Loucy (cell line): ENCODE measurements around the gene PSMD14.

Source experiments
- H2AFZ ChIP-seq: fragments of 200-600 bp; sonication (generic); 2 replicates; pipeline ENCODE4 v1.6.0; 2016; ENCODE audit warnings: antibody characterized with exemption, mild to moderate bottlenecking, low read length, moderate library complexity
- H3F3A ChIP-seq: fragments of 200-600 bp; 2 replicates; pipeline ENCODE4 v1.6.0; 2016; ENCODE audit warnings: antibody characterized with exemption, low read depth, mild to moderate bottlenecking
- H3K27me3 ChIP-seq: fragments of 200-600 bp; sonication (generic); 2 replicates; pipeline ENCODE4 v1.6.1; 2014; ENCODE audit warnings: low read length, mild to moderate bottlenecking; ENCODE audit not compliant: insufficient read depth, poor library complexity, severe bottlenecking
- H3K36me3 ChIP-seq: fragments of 200-600 bp; sonication (generic); 2 replicates; pipeline ENCODE4 v1.6.1; 2016; ENCODE audit warnings: low read length; ENCODE audit not compliant: insufficient read depth
- H3K4me1 ChIP-seq: fragments of 200-600 bp; sonication (generic); 2 replicates; pipeline ENCODE4 v1.5.1; 2014; ENCODE audit warnings: low read length, mild to moderate bottlenecking; ENCODE audit not compliant: insufficient read depth, poor library complexity, severe bottlenecking
- H3K4me2 ChIP-seq: fragments of 200-600 bp; sonication (generic); 2 replicates; pipeline ENCODE4 v1.6.0; 2014; ENCODE audit warnings: antibody characterized with exemption, low read length, low read depth, mild to moderate bottlenecking; ENCODE audit not compliant: poor library complexity, severe bottlenecking
- H3K4me3 ChIP-seq: fragments of 200-600 bp; sonication (generic); 2 replicates; pipeline ENCODE4 v1.5.1; 2014; ENCODE audit warnings: low read length, mild to moderate bottlenecking, mixed read lengths; ENCODE audit not compliant: poor library complexity, severe bottlenecking
- H3K79me2 ChIP-seq: fragments of 200-600 bp; sonication (generic); 2 replicates; pipeline ENCODE4 v1.6.1; 2014; ENCODE audit warnings: low read length; ENCODE audit not compliant: insufficient read depth
- H3K9ac ChIP-seq: fragments of 200-600 bp; sonication (generic); 2 replicates; pipeline ENCODE4 v1.6.0; 2014; ENCODE audit warnings: mild to moderate bottlenecking, low read depth, low read length, moderate library complexity; ENCODE audit not compliant: poor library complexity, severe bottlenecking
- H3K9me2 ChIP-seq: fragments of 200-600 bp; sonication (generic); replicated peaks from 2 replicates; pipeline ENCODE4 v1.6.1; 2016; ENCODE audit warnings: low read depth, low read length, mixed read lengths
- H3K9me3 ChIP-seq: fragments of 200-600 bp; sonication (generic); 2 replicates; pipeline ENCODE4 v1.6.1; 2014; ENCODE audit warnings: mild to moderate bottlenecking, antibody characterized with exemption, low read length, low read depth; ENCODE audit not compliant: insufficient read depth
- H4K20me1 ChIP-seq: fragments of 200-600 bp; sonication (generic); 2 replicates; pipeline ENCODE4 v1.6.0; 2014; ENCODE audit warnings: antibody characterized with exemption, low read length, mild to moderate bottlenecking; ENCODE audit not compliant: insufficient read depth, poor library complexity, severe bottlenecking
- EZH2phosphoT487 ChIP-seq: fragments of 200-600 bp; IDR thresholded peaks from 2 replicates; pipeline ENCODE4 v1.6.1; 2018; ENCODE audit warnings: antibody characterized with exemption, mild to moderate bottlenecking, moderate library complexity, borderline replicate concordance
- TF ChIP-seq, protein P1 (sequence below): fragments of 200-600 bp; sonication (generic); conservative IDR thresholded peaks from 2 replicates; pipeline ENCODE4 v1.5.1; 2014; ENCODE audit warnings: mild to moderate bottlenecking, antibody characterized with exemption, low read length

PSMD14 gene

DNA sequence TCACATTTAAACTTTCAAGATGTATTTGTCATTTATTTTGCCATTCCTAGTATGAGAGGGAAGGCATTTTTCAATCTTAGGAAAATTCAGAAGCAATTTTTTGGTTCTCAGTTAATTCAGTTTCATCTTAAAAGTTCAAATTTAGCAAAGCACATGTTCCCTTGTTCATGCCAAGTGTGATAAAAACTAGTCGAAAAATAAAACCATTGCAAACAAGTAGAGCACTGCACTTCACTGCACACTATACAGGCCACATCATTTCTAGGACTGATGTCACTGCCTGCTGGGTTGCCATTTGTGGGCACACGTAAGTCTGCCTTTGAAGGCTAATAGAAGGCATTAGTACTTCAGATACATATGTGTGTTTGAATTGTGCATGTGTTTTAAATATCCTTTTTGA lies 122.2 kb downstream of the PSMD14 start:
- H3K36me3 ChIP-seq = no peaks in the 10 kb centered on the region
- peaks cover 5% of the 10 kb centered on the region for H3K4me1 ChIP-seq
- TF ChIP-seq EZH2phosphoT487 = no peak
- TF ChIP-seq, protein P1, sequence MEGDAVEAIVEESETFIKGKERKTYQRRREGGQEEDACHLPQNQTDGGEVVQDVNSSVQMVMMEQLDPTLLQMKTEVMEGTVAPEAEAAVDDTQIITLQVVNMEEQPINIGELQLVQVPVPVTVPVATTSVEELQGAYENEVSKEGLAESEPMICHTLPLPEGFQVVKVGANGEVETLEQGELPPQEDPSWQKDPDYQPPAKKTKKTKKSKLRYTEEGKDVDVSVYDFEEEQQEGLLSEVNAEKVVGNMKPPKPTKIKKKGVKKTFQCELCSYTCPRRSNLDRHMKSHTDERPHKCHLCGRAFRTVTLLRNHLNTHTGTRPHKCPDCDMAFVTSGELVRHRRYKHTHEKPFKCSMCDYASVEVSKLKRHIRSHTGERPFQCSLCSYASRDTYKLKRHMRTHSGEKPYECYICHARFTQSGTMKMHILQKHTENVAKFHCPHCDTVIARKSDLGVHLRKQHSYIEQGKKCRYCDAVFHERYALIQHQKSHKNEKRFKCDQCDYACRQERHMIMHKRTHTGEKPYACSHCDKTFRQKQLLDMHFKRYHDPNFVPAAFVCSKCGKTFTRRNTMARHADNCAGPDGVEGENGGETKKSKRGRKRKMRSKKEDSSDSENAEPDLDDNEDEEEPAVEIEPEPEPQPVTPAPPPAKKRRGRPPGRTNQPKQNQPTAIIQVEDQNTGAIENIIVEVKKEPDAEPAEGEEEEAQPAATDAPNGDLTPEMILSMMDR = no peak
- H4K20me1 ChIP-seq = no peaks in the 10 kb centered on the region
- H2AFZ ChIP-seq = no peak overlapping the region
- no peaks in the 10 kb centered on the region for H3F3A ChIP-seq
- no peaks in the 10 kb centered on the region for H3K79me2 ChIP-seq
- no peak overlapping the region for H3K4me3 ChIP-seq
- H3K9me3 ChIP-seq = no peaks in the 10 kb centered on the region
- H3K9me2 ChIP-seq = no peaks in the 10 kb centered on the region
- H3K27me3 ChIP-seq = no peaks in the 10 kb centered on the region
- H3K9ac ChIP-seq = no peak overlapping the region
- no peak overlapping the region for H3K4me2 ChIP-seq

DNA sequence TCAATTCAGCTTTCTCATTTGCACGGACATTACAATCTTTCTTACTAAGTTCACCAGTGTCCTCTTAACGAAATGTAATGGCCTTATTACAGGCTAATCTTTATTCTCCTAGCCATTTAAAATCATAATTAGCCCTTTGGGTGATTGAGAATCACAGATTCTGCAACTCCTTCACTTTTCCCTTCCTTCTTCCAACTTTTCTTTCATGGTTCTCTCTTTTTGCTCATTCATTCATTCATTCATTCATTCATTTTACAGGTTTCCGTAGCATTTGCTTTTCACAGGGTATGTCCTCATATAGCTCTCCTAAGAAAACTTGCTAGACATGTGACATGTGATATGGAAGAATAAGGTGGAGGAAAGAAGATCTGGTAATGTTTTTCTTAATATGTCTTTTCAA lies 123.9 kb downstream of the PSMD14 start:
- Histone ChIP-seq H3K27me3 (no peaks in the 10 kb centered on the region), H3K4me3 (no peak overlapping the region)

DNA sequence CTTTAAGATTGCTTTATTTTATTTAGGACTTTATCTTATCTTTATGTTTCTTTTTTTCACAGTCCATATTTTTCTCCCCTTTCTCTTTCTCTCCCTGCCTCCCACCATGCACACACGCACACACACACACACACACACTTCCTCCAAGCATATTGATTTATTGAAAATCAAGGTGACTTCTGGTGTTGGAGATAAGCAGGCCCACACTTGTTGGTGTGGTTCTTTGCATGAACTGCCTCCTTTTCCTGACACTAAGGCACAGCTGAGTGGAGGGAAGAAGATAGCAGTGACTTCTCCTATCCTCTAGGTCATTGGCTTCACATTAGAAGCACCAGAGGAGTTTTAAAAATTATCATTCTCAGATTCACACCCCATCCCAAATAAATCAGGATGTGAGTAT lies 125.9 kb downstream of the PSMD14 start:
- H2AFZ ChIP-seq = no peak overlapping the region
- no peaks in the 10 kb centered on the region for H3K9me3 ChIP-seq
- H3F3A ChIP-seq = no peaks in the 10 kb centered on the region
- H3K9me2 ChIP-seq = no peaks in the 10 kb centered on the region
- no peak overlapping the region for H3K9ac ChIP-seq
- no peaks in the 10 kb centered on the region for H3K79me2 ChIP-seq
- H3K4me3 ChIP-seq = no peak overlapping the region
- no peaks in the 10 kb centered on the region for H3K27me3 ChIP-seq
- no peak for TF ChIP-seq EZH2phosphoT487
- TF ChIP-seq, protein P1 = no peak
- peaks cover 5% of the 10 kb centered on the region for H3K4me1 ChIP-seq
- H4K20me1 ChIP-seq = no peaks in the 10 kb centered on the region
- no peak overlapping the region for H3K4me2 ChIP-seq
- H3K36me3 ChIP-seq = no peaks in the 10 kb centered on the region

More for the DNA sequence above, 123.9 kb downstream of the PSMD14 start:
- Histone ChIP-seq H3K79me2 (no peaks in the 10 kb centered on the region), H2AFZ (no peak overlapping the region), H3K4me1 (peaks cover 5% of the 10 kb centered on the region), H3F3A (no peaks in the 10 kb centered on the region), H3K9me3 (no peaks in the 10 kb centered on the region), H3K36me3 (no peaks in the 10 kb centered on the region), H3K9ac (no peak overlapping the region), H4K20me1 (no peaks in the 10 kb centered on the region), H3K9me2 (no peaks in the 10 kb centered on the region), H3K4me2 (no peak overlapping the region)
- TF ChIP-seq EZH2phosphoT487 = no peak

DNA sequence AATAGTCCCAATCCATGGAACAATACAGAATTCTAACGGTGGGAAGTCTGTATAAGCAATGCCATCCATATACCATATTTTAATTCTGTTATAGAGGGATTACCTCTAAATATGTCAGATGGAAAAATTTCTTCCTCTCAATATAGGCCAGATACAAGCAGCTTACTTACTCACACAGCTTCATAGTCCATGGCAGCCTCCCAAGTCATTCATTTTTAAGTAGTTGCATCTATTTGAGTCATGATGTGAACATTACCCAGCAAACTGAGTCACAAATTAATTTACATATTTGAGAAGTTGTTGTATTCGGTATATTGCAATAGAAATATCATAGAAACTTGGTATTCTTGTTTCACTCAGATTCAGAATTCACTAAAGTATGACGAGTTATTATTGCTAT lies 128.2 kb downstream of the PSMD14 start:
- TF ChIP-seq, protein P1 = no peak
- no peak for TF ChIP-seq EZH2phosphoT487
- H3K36me3 ChIP-seq = no peaks in the 10 kb centered on the region
- H3F3A ChIP-seq = no peaks in the 10 kb centered on the region
- H4K20me1 ChIP-seq = no peaks in the 10 kb centered on the region
- no peak overlapping the region for H3K4me3 ChIP-seq
- no peak overlapping the region for H3K4me2 ChIP-seq
- peaks cover 5% of the 10 kb centered on the region for H3K4me1 ChIP-seq
- H3K27me3 ChIP-seq = no peaks in the 10 kb centered on the region
- H3K79me2 ChIP-seq = no peaks in the 10 kb centered on the region
- H3K9me2 ChIP-seq = no peaks in the 10 kb centered on the region
- no peaks in the 10 kb centered on the region for H3K9me3 ChIP-seq
- no peak overlapping the region for H2AFZ ChIP-seq
- H3K9ac ChIP-seq = no peak overlapping the region
